K562 (cell line): ENCODE data around the gene CCDC183. TPM values are rescaled to one million over a fixed set of nuclear protein-coding genes. Genes with fewer than 3 reads are reported as not detected.

Experiments used
- CC2D1A ChIP-seq: fragments of 450-650 bp; IDR thresholded peaks from 2 replicates; pipeline ENCODE4 v1.6.1; 2017; ENCODE audit warnings: mild to moderate bottlenecking
- E4F1 ChIP-seq: fragments of 250-450 bp; sonication (Bioruptor Pico); IDR thresholded peaks from 2 replicates; pipeline ENCODE4 v1.5.0; 2021; ENCODE audit warnings: mild to moderate bottlenecking, borderline replicate concordance
- NCOA1 ChIP-seq: fragments of 450-650 bp; IDR thresholded peaks from 2 replicates; pipeline ENCODE4 v1.6.1; 2016; ENCODE audit warnings: low read depth
- POLR2H ChIP-seq: IDR thresholded peaks from 2 replicates; pipeline ENCODE4 v1.6.1; 2016; ENCODE audit warnings: missing genetic modification characterization, low read depth, mild to moderate bottlenecking, control low read depth, missing compliant biosample characterization, moderate library complexity
- RNF2 ChIP-seq: sonication (generic); IDR thresholded peaks from 2 replicates; pipeline ENCODE4 v1.6.1; 2016
- SRSF9 ChIP-seq: fragments of 200-400 bp; formaldehyde crosslinking; IDR thresholded peaks from 2 replicates; pipeline ENCODE4 v1.6.1; 2017; ENCODE audit warnings: low read depth, low read length, borderline replicate concordance
- STAG1 ChIP-seq: sonication (generic); formaldehyde crosslinking; IDR thresholded peaks from 2 replicates; pipeline ENCODE4 v1.5.0; 2020; ENCODE audit warnings: missing genetic modification reagents, borderline replicate concordance
- U2AF1 ChIP-seq: fragments of 200-400 bp; formaldehyde crosslinking; optimal IDR thresholded peaks from 2 replicates; pipeline ENCODE3; 2017; ENCODE audit warnings: mild to moderate bottlenecking, low read depth, low read length, moderate library complexity
- ZBTB11 ChIP-seq, 3 experiments: fragments of 200-800 bp in 1 of 3; fragments of 250-450 bp in 1 of 3; fragments of 450-650 bp in 1 of 3; sonication (Bioruptor Pico) in 1 of 3; sonication (Bioruptor generic) in 1 of 3; formaldehyde crosslinking in 1 of 3; IDR thresholded peaks; 2 replicates each; pipeline versions ENCODE4 v1.6.1 to v1.8.0; 2016 to 2022; ENCODE audit warnings: mild to moderate bottlenecking in 2 of 3, missing genetic modification characterization in 2 of 3, missing compliant biosample characterization in 1 of 3, moderate library complexity in 1 of 3
- ZBTB40 ChIP-seq, 2 experiments: fragments of 450-650 bp in 1 of 2; sonication (generic) in 1 of 2; formaldehyde crosslinking in 1 of 2; IDR thresholded peaks; 2 replicates each; pipeline versions ENCODE4 v1.7.1 to v1.9.0; 2016 to 2022; ENCODE audit warnings: inconsistent platforms in 1 of 2, mild to moderate bottlenecking in 1 of 2, missing genetic modification reagents in 1 of 2
- ZFP1 ChIP-seq: fragments of 450-650 bp; formaldehyde crosslinking; IDR thresholded peaks from 2 replicates; pipeline ENCODE4 v1.4.0; 2020; ENCODE audit warnings: mild to moderate bottlenecking, mixed read lengths
- polyA plus RNA-seq, 8 experiments: library from polyadenylated mRNA; depleted of rRNA in 4 of 8; stranded (reverse) in 5 of 8; unstranded in 3 of 8; fragments of >200 nt; fragmentation: Nextera tagmentation in 2 of 8; fragmentation: Illumina TruSeq in 1 of 8; extraction: Ambion mirVana in 2 of 8; extraction: Trizol in 1 of 8; gene quantifications; 2 replicates each; pipeline versions ENCODE4 v1.2.1 to v1.2.3, GENCODE V29; 2011 to 2014; ENCODE audit warnings: inconsistent platforms in 1 of 8, missing spikeins in 1 of 8
- total RNA-seq, 7 experiments: library from RNA; depleted of rRNA in 6 of 7; stranded (reverse); fragments of >200 nt in 6 of 7; fragmentation: Illumina TruSeq in 2 of 7; extraction: Trizol in 2 of 7; gene quantifications; 2 replicates each; pipeline versions ENCODE4 v1.2.1 to v1.2.3, GENCODE V29; 2011 to 2021; ENCODE audit warnings: low replicate concordance in 1 of 7

The CCDC183 gene
- total and polyA plus RNA-seq, 9 of the 15 experiments (the other 6 are each of a cell fraction or from before 2014, with no cell fraction given) = 0.21 to 0.60 (median 0.29) TPM; not detected in 4

- 0 out of 2 replicates have a peak, but pooled peaks have one; percentile 33 for TF ChIP-seq ZBTB40 (IDR thresholded peaks at IDR 0.05)
- no peak for TF ChIP-seq ZBTB40 (CRISPR knock-in tag; IDR thresholded peaks at IDR 0.05)
- no peak; the same call in 1 of the 2 replicates for TF ChIP-seq POLR2H
- TF ChIP-seq E4F1 = no peak
- no peak for TF ChIP-seq CC2D1A
- 0 out of 2 replicates have a peak, but pooled peaks have one; percentile 26 for TF ChIP-seq RNF2
- no peak for TF ChIP-seq SRSF9
- no peak for TF ChIP-seq NCOA1
- no peak for TF ChIP-seq ZFP1 (CRISPR knock-in tag)
- no peak for TF ChIP-seq ZBTB11 (CRISPR knock-in tag; IDR thresholded peaks at IDR 0.05)
- TF ChIP-seq U2AF1 = no peak
- no peak for TF ChIP-seq STAG1
Measured at GRCh38 chr9:136807281-136808074, 11.3 kb downstream of the CCDC183 start, which contains the start of gene RABL6 (continued).
